ENCODE measurements around the gene MYH11.

DNA sequence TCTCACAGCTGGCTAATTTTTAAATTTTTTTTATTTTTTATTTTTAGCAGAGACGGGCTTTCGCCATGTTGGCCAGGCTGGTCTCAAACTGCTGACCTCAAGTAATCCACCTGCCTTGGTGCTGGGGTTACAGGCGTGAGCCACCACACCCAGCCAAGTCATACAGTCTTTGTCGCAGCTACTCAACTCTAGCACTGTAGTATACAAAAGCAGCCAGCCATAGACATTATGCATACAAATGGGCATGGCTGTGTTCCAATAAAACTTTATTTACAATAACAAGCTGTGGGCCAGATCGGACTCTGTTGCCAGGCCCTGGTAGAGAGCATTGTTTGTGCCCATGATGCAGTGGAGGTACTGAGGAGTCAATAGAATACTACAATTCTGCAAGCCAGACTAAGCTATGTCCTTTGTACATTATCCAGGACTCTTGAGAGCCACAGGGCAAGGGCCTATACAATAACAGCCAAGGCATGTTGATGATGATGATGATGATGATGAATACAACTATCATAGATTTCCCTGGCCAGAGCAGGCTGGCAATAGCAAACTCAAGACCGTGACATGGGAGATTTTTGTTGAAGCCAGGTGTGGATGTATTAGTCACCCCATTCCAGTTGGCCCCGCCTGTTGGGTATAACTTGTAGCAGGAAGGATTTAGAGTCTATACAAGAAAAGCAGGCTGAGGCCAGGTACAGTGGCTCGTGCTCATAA lies 101.8 kb downstream of the MYH11 start:
- no peak for TF ChIP-seq ZNF274 (IDR thresholded peaks at IDR 0.05; ENCODE audit: low read depth, low read length)
- no peak for TF ChIP-seq YY1 (IDR thresholded peaks at IDR 0.05; ENCODE audit: insufficient read depth, insufficient read length)
- TF ChIP-seq SUZ12 (IDR thresholded peaks at IDR 0.05; ENCODE audit: extremely low read depth, insufficient read depth, insufficient read length) = no peak
